Testis (tissue), 3 donors: ENCODE measurements around the gene DYRK1A. TPM values are rescaled to one million over a fixed set of nuclear protein-coding genes. Genes with fewer than 3 reads are reported as not detected.

ENCODE experiments used
- DNase-seq: peaks from one replicate; pipeline ENCODE4 v3.0.0-alpha.2; 2019
- H3K27ac ChIP-seq, 2 donors: fragments of 200-600 bp; sonication (generic); one replicate each; pipeline ENCODE4 v1.5.1; 2019
- H3K27me3 ChIP-seq: fragments of 200-600 bp; sonication (generic); one replicate; pipeline ENCODE4 v1.5.1; 2019
- H3K36me3 ChIP-seq: fragments of 200-600 bp; sonication (generic); one replicate; pipeline ENCODE4 v1.5.1; 2017; ENCODE audit warnings: low read depth; ENCODE audit errors: missing control alignments
- H3K4me1 ChIP-seq: fragments of 200-600 bp; sonication (generic); one replicate; pipeline ENCODE4 v1.5.1; 2019
- H3K4me3 ChIP-seq, 2 donors: fragments of 200-600 bp; sonication (generic); one replicate each; pipeline ENCODE4 v1.5.1; 2017 to 2019
- H3K9me3 ChIP-seq: fragments of 200-600 bp; sonication (generic); one replicate; pipeline ENCODE4 v1.5.1; 2017
- POLR2A ChIP-seq: fragments of 450-650 bp; IDR thresholded peaks from one replicate; pipeline ENCODE4 v1.6.1; 2017; ENCODE audit warnings: antibody characterized with exemption, mild to moderate bottlenecking, moderate library complexity
- WGBS, 2 donors: methylation state at CpG; one replicate each; pipeline ENCODE4 v1.1.5; 2018; 5-methylcytosine and 5-hydroxymethylcytosine counted together
- intact Hi-C: fragments of 100-400 bp; cut with DNase I; formaldehyde crosslinking; loops from one replicate; pipeline ENCODE4 v1.15.1; 2023; ENCODE audit warnings: low total_unique reads
- polyA plus RNA-seq: library from polyadenylated mRNA; stranded (reverse); fragments of 350-450 nt; fragmentation: Illumina TruSeq; extraction: RNeasy Lipid Tissue Mini Kit (QIAGEN cat#74804); gene quantifications from one replicate; pipeline ENCODE4 v1.2.3, GENCODE V29; 2014; ENCODE audit warnings: low read depth, low replicate concordance; ENCODE audit not compliant: insufficient read depth
- total RNA-seq, 2 donors: library from RNA; depleted of rRNA; stranded (reverse); fragments of >200 nt; gene quantifications; one replicate each; pipeline ENCODE4 v1.2.3, GENCODE V29; 2016
- TF ChIP-seq, protein P1 (sequence below), 3 experiments: fragments of 450-650 bp in 2 of 3; fragments of 200-600 bp in 1 of 3; sonication (generic) in 1 of 3; IDR thresholded peaks; one replicate each; pipeline ENCODE4 v1.5.1; 2016 to 2019; ENCODE audit warnings: antibody characterized with exemption in 3 of 3, mild to moderate bottlenecking in 2 of 3, moderate library complexity in 1 of 3

DYRK1A gene
- total and polyA plus RNA-seq, 3 donors from 2014 or later, result 68.6 to 166 (median 141) TPM

DNA sequence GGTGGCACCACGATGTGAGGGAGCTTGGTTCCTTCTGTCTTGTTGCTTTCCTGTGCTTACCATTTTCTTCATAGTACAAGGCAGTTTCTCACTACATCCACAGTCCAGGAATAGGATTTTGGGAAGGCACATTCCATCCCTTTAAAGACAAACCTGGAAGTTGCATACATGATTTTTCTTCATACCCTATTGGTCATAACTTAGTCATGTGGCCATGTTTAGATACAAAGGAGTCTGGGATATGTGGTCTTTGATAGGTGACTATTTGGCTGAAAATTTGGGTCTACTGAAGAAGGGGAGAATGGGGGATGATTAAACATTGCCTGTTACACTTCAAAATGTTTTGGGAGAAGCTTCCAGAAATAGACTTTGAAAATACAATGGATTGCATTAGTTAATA, 7.0 kb downstream of the DYRK1A start:
- intact Hi-C loops, result no loop called here
- H3K4me1 ChIP-seq, result peaks cover 49% of the 10 kb centered on the region
- 20 to 31% methylated on average over 1 of the region's 1 CpG for WGBS, 2 donors
- TF ChIP-seq POLR2A, result no peak
- TF ChIP-seq, protein P1, sequence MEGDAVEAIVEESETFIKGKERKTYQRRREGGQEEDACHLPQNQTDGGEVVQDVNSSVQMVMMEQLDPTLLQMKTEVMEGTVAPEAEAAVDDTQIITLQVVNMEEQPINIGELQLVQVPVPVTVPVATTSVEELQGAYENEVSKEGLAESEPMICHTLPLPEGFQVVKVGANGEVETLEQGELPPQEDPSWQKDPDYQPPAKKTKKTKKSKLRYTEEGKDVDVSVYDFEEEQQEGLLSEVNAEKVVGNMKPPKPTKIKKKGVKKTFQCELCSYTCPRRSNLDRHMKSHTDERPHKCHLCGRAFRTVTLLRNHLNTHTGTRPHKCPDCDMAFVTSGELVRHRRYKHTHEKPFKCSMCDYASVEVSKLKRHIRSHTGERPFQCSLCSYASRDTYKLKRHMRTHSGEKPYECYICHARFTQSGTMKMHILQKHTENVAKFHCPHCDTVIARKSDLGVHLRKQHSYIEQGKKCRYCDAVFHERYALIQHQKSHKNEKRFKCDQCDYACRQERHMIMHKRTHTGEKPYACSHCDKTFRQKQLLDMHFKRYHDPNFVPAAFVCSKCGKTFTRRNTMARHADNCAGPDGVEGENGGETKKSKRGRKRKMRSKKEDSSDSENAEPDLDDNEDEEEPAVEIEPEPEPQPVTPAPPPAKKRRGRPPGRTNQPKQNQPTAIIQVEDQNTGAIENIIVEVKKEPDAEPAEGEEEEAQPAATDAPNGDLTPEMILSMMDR (IDR thresholded peaks at IDR 0.05), result no peak
- H3K27ac ChIP-seq, result no peak overlapping the region
- no peak overlapping the region for H3K4me3 ChIP-seq
- H3K27me3 ChIP-seq, result no peaks in the 10 kb centered on the region
- no peaks in the 10 kb centered on the region for H3K9me3 ChIP-seq
- no peak for DNase-seq
- H3K36me3 ChIP-seq, result no peaks in the 10 kb centered on the region

DNA sequence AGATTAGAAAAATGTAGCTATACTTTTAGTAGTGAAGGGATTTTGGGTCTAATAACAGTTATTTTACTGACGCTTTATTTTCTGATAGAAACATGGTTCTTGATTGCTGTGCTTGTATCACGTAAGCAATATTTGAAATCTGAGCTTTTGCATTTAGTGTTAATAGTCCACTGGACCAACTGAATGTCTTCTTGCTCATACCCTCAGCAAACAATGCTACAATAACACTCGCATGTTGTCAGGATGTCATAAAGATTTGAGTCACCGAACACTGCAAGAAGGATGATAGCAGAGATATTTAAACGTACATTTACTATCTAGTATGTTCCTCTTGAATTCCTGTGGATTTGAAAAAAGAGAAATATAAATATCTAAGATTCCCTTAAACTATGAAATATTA, 7.5 kb downstream of the DYRK1A start:
- DNase-seq, result no peak
- Histone ChIP-seq H3K27ac (no peak overlapping the region), H3K4me3 (no peak overlapping the region), H3K27me3 (no peaks in the 10 kb centered on the region), H3K4me1 (peaks cover 52% of the 10 kb centered on the region), H3K36me3 (no peaks in the 10 kb centered on the region), H3K9me3 (no peaks in the 10 kb centered on the region)
- WGBS, 2 donors, result 69 to 75% methylated on average over 5 of the region's 5 CpGs
- intact Hi-C loops, result no loop called here
- no peak for TF ChIP-seq POLR2A
- TF ChIP-seq, protein P1 (IDR thresholded peaks at IDR 0.05), result no peak

DNA sequence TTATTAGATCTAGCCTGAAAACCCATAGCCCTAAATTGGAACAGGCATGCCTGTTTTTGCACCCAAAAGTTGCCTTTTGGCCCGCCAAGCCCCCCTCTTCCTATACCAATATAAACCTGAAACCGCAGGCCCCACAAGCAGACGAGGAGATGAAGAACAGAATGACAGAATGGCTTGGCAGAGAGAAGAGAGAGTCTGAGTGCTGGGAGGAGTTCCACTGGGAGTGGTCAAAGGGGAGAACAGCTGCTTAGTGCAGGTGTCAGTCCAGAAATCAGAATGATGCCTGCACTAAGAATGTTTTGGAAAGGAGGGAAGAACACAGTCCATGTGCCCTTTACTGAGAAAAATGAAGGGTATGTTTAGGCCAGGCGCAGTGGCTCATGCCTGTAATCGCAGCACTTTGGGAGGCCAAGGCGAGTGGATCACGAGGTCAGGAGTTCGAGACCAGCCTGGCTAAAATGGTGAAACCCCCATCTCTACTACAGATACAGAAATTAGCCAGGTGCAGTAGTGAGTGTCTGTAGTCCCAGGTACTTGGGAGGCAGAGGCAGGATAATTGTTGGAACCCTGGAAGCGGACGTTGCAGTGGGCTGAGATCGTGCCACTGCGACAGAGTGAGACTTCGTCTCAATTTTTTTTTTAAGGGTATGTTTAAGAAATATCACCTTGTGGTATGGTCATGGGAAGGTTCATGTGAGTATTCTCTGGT, 9.4 kb downstream of the DYRK1A start:
- no peak overlapping the region for H3K27ac ChIP-seq
- WGBS, 2 donors, result 79 to 83% methylated on average over 12 to 13 of the region's 13 CpGs
- DNase-seq, result no peak
- H3K36me3 ChIP-seq, result no peaks in the 10 kb centered on the region
- H3K27me3 ChIP-seq, result no peaks in the 10 kb centered on the region
- H3K4me3 ChIP-seq, result no peak overlapping the region
- peaks cover 50% of the 10 kb centered on the region for H3K4me1 ChIP-seq
- H3K9me3 ChIP-seq, result no peaks in the 10 kb centered on the region
- intact Hi-C loops, result no loop called here
- TF ChIP-seq POLR2A, result no peak
- TF ChIP-seq, protein P1 (IDR thresholded peaks at IDR 0.05), result no peak

DNA sequence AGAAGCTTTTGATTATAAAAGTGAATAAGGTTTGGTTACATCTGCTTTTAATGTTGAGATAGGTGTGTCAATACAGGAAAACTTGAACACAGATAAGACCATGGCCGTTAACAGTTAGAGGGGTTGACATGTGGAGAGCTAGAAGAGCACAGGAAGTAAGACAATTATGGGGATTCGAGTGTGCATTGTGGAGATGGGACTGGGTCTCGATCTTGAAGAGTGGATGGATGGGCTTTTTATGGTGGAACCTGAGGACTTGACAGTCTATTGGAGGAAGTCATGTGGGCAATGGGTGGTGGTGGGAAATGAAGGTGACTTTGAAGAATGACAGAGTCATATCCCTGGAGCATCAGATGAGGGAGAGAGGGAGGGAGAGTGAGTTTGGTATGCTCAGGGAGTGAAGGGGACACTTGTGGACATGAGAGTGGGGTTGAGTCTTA, 12.1 kb downstream of the DYRK1A start:
- H3K27ac ChIP-seq, result peak overlapping the region in 1 of 2 donors; percentile 16
- peaks cover 36% of the 10 kb centered on the region for H3K4me1 ChIP-seq
- 74 to 79% methylated on average over 3 of the region's 3 CpGs for WGBS, 2 donors
- H3K4me3 ChIP-seq, result no peak overlapping the region
- H3K36me3 ChIP-seq, result no peaks in the 10 kb centered on the region
- intact Hi-C loops, result no loop called here
- no peaks in the 10 kb centered on the region for H3K9me3 ChIP-seq
- TF ChIP-seq, protein P1 (IDR thresholded peaks at IDR 0.05), result no peak
- TF ChIP-seq POLR2A, result no peak
- DNase-seq, result no peak
- H3K27me3 ChIP-seq, result no peaks in the 10 kb centered on the region
